Liver (tissue), 9 donors: ENCODE results near the gene DTNA. TPM values are rescaled to one million over a fixed set of nuclear protein-coding genes. Genes with fewer than 3 reads are reported as not detected.

Source experiments
- DNase-seq: peaks from one replicate; pipeline ENCODE4 v3.0.0-alpha.2; 2017; ENCODE audit warnings: low spot score
- H3K27ac ChIP-seq, 2 donors: one replicate each; pipeline ENCODE4 v1.7.0; 2013; ENCODE audit warnings: inconsistent platforms in 2 of 2, low read length in 2 of 2, control low read depth in 1 of 2, low read depth in 1 of 2, mild to moderate bottlenecking in 1 of 2
- H3K27me3 ChIP-seq, 4 donors: one replicate each; pipeline versions ENCODE4 v1.6.1 to v1.7.0; 2013; ENCODE audit warnings: low read length in 3 of 4, inconsistent platforms in 1 of 4, mild to moderate bottlenecking in 1 of 4, moderate library complexity in 1 of 4; ENCODE audit not compliant: control insufficient read depth in 4 of 4, insufficient read depth in 4 of 4
- H3K36me3 ChIP-seq, 4 donors: one replicate each; pipeline versions ENCODE4 v1.6.1 to v1.7.0; 2013; ENCODE audit warnings: low read length in 3 of 4, mild to moderate bottlenecking in 3 of 4, low read depth in 1 of 4, moderate library complexity in 1 of 4; ENCODE audit not compliant: control insufficient read depth in 4 of 4, insufficient read depth in 3 of 4
- H3K4me1 ChIP-seq, 4 donors: one replicate each; pipeline versions ENCODE4 v1.6.1 to v1.7.0; 2013; ENCODE audit warnings: low read length in 3 of 4, mild to moderate bottlenecking in 3 of 4, moderate library complexity in 1 of 4; ENCODE audit not compliant: control insufficient read depth in 4 of 4, insufficient read depth in 4 of 4
- H3K4me3 ChIP-seq, 3 donors: one replicate each; pipeline versions ENCODE4 v1.6.1 to v1.7.0; 2013; ENCODE audit warnings: low read length in 3 of 3, control low read depth in 1 of 3, low read depth in 1 of 3, mild to moderate bottlenecking in 1 of 3
- H3K9ac ChIP-seq, 2 donors: one replicate each; pipeline ENCODE4 v1.7.0; 2013; ENCODE audit warnings: low read length in 2 of 2, mild to moderate bottlenecking in 2 of 2, moderate library complexity in 2 of 2, control low read depth in 1 of 2, low read depth in 1 of 2
- H3K9me3 ChIP-seq, 4 donors: one replicate each; pipeline versions ENCODE4 v1.6.1 to v1.7.0; 2013; ENCODE audit warnings: low read length in 3 of 4; ENCODE audit not compliant: control insufficient read depth in 4 of 4
- ATF3 ChIP-seq: IDR thresholded peaks from 2 replicates; pipeline ENCODE4 v1.6.1; 2016; ENCODE audit warnings: antibody characterized with exemption
- CTCF ChIP-seq: fragments of 150-350 bp; IDR thresholded peaks from 2 replicates; pipeline ENCODE4 v1.5.1; 2017; ENCODE audit warnings: improper control_type of control experiment, low read depth, low read length; ENCODE audit not compliant: missing input control
- EGR1 ChIP-seq, 2 donors: IDR thresholded peaks; 2 replicates each; pipeline ENCODE4 v1.6.1; 2016 to 2018; ENCODE audit warnings: antibody characterized with exemption in 2 of 2, low read depth in 2 of 2
- FOXA1 ChIP-seq: IDR thresholded peaks from 2 replicates; pipeline ENCODE4 v1.6.1; 2016; ENCODE audit warnings: antibody characterized with exemption
- FOXA2 ChIP-seq: IDR thresholded peaks from 2 replicates; pipeline ENCODE4 v1.6.1; 2016; ENCODE audit warnings: antibody characterized with exemption
- GABPA ChIP-seq, 2 donors: IDR thresholded peaks in 1 of 2; conservative IDR thresholded peaks in 1 of 2; 2 replicates each; pipeline ENCODE4 v1.6.1; 2016; ENCODE audit warnings: antibody characterized with exemption in 2 of 2, mild to moderate bottlenecking in 1 of 2, moderate library complexity in 1 of 2
- HNF4A ChIP-seq, 2 donors: conservative IDR thresholded peaks; 2 replicates each; pipeline ENCODE4 v1.6.1; 2016; ENCODE audit warnings: antibody characterized with exemption in 2 of 2, mild to moderate bottlenecking in 2 of 2
- HNF4G ChIP-seq: IDR thresholded peaks from 2 replicates; pipeline ENCODE4 v1.6.1; 2016; ENCODE audit warnings: antibody characterized with exemption
- JUND ChIP-seq, 2 donors: IDR thresholded peaks; 2 replicates each; pipeline ENCODE4 v1.6.1; 2016; ENCODE audit warnings: antibody characterized with exemption in 2 of 2
- MAX ChIP-seq: IDR thresholded peaks from 2 replicates; pipeline ENCODE4 v1.6.1; 2016; ENCODE audit warnings: antibody characterized with exemption
- NR2F2 ChIP-seq: IDR thresholded peaks from 2 replicates; pipeline ENCODE4 v1.6.1; 2016; ENCODE audit warnings: antibody characterized with exemption
- REST ChIP-seq: IDR thresholded peaks from 2 replicates; pipeline ENCODE4 v1.6.1; 2016; ENCODE audit warnings: antibody characterized with exemption, mild to moderate bottlenecking
- RXRA ChIP-seq, 2 donors: IDR thresholded peaks; 2 replicates each; pipeline ENCODE4 v1.6.1; 2017 to 2018; ENCODE audit warnings: antibody characterized with exemption in 2 of 2, mild to moderate bottlenecking in 1 of 2
- SP1 ChIP-seq: IDR thresholded peaks from 2 replicates; pipeline ENCODE4 v1.6.1; 2018; ENCODE audit warnings: antibody characterized with exemption, mild to moderate bottlenecking
- TAF1 ChIP-seq: conservative IDR thresholded peaks from 2 replicates; pipeline ENCODE4 v1.6.1; 2016; ENCODE audit warnings: antibody characterized with exemption, mild to moderate bottlenecking
- YY1 ChIP-seq: IDR thresholded peaks from 2 replicates; pipeline ENCODE4 v1.6.1; 2016; ENCODE audit warnings: antibody characterized with exemption, mild to moderate bottlenecking
- ZBTB33 ChIP-seq: IDR thresholded peaks from 2 replicates; pipeline ENCODE4 v1.6.1; 2016; ENCODE audit warnings: antibody characterized with exemption
- polyA plus RNA-seq, 2 donors: library from polyadenylated mRNA; stranded (reverse) in 1 of 2; unstranded in 1 of 2; fragments of 200-250 nt in 1 of 2; fragments of >200 nt in 1 of 2; fragmentation: Nextera tagmentation in 1 of 2; extraction: Ambion mirVana in 1 of 2; gene quantifications; one replicate each; pipeline versions ENCODE4 v1.2.1 to v1.2.3, GENCODE V29; 2013 to 2015
- total RNA-seq, 2 donors: library from RNA; depleted of rRNA; stranded (reverse); fragments of >200 nt; gene quantifications; one replicate each; pipeline ENCODE4 v1.2.3, GENCODE V29; 2014
- donor health status: healthy.
- donor health status: healthy.
- donor health status: healthy.
- donor health status: healthy.
- donor health status: healthy.

Gene DTNA
- total and polyA plus RNA-seq, 4 donors, result 0.33 to 3.2 (median 1.4) TPM

- TF ChIP-seq CTCF, result no peak
- TF ChIP-seq SP1, result no peak
- no peak for TF ChIP-seq REST
Measured at GRCh38 chr18:34746614-34747013, 36.5 kb downstream of the DTNA start (continued).

GRCh38 chr18:34749721-34750120 is 39.6 kb downstream of the DTNA start:
- no peak overlapping the region for H3K4me3 ChIP-seq
- H3K27ac ChIP-seq, result no peak overlapping the region
- no peaks in the 10 kb centered on the region for H3K9me3 ChIP-seq
- no peaks in the 10 kb centered on the region for H3K27me3 ChIP-seq
- H3K4me1 ChIP-seq, result no peaks in the 10 kb centered on the region
- H3K36me3 ChIP-seq, result no peaks in the 10 kb centered on the region
- TF ChIP-seq EGR1 (IDR thresholded peaks at IDR 0.05; ENCODE audit: low read depth in 2 of 2), result no peak
- TF ChIP-seq FOXA2, result no peak
- TF ChIP-seq MAX, result no peak
- TF ChIP-seq HNF4G, result no peak
- TF ChIP-seq HNF4A (conservative IDR thresholded peaks at IDR 0.05), result no peak
- no peak for TF ChIP-seq SP1
- no peak for TF ChIP-seq YY1
- no peak for TF ChIP-seq RXRA (IDR thresholded peaks at IDR 0.05)
- no peak for TF ChIP-seq REST
- no peak for TF ChIP-seq ATF3
- TF ChIP-seq GABPA (IDR thresholded peaks at IDR 0.05 in 1 of 2, conservative IDR thresholded peaks at IDR 0.05 in 1 of 2), result no peak
- no peak for TF ChIP-seq FOXA1
- TF ChIP-seq NR2F2, result no peak
- TF ChIP-seq TAF1, result no peak
- no peak for TF ChIP-seq CTCF
- TF ChIP-seq JUND (IDR thresholded peaks at IDR 0.05), result no peak
- no peak for TF ChIP-seq ZBTB33
- H3K9ac ChIP-seq, result no peak overlapping the region
- DNase-seq, result no peak
